GM23248 (cell line): ENCODE measurements around the gene SPTBN4. TPM values are rescaled to one million over a fixed set of nuclear protein-coding genes. Genes with fewer than 3 reads are reported as not detected.

ENCODE experiments used
- DNase-seq: peaks from one replicate; pipeline ENCODE4 v3.0.0-alpha.2; 2015
- H2AFZ ChIP-seq: fragments of 200-600 bp; sonication (generic); 2 replicates; pipeline ENCODE4 v1.6.1; 2016; ENCODE audit warnings: antibody characterized with exemption
- H3F3A ChIP-seq: fragments of 200-600 bp; sonication (generic); 2 replicates; pipeline ENCODE4 v1.6.1; 2016; ENCODE audit warnings: mild to moderate bottlenecking, antibody characterized with exemption, mixed run types; ENCODE audit not compliant: insufficient read depth
- H3K27ac ChIP-seq: fragments of 200-600 bp; sonication (generic); 2 replicates; pipeline ENCODE4 v1.5.1; 2016; ENCODE audit warnings: mild to moderate bottlenecking
- H3K27me3 ChIP-seq: fragments of 200-600 bp; sonication (generic); replicated peaks from 2 replicates; pipeline ENCODE4 v1.6.1; 2016; ENCODE audit warnings: mild to moderate bottlenecking; ENCODE audit not compliant: insufficient read depth
- H3K36me3 ChIP-seq: fragments of 200-600 bp; sonication (generic); 2 replicates; pipeline ENCODE4 v1.6.1; 2016; ENCODE audit warnings: low read depth, mild to moderate bottlenecking
- H3K4me1 ChIP-seq: fragments of 200-600 bp; sonication (generic); 2 replicates; pipeline ENCODE4 v1.6.1; 2016; ENCODE audit warnings: mild to moderate bottlenecking; ENCODE audit not compliant: insufficient read depth
- H3K4me2 ChIP-seq: fragments of 200-600 bp; sonication (generic); one replicate; pipeline ENCODE4 v1.6.1; 2016; ENCODE audit warnings: mild to moderate bottlenecking; ENCODE audit not compliant: unreplicated experiment
- H3K4me3 ChIP-seq: fragments of 200-600 bp; sonication (generic); 2 replicates; pipeline ENCODE4 v1.5.1; 2016; ENCODE audit warnings: mild to moderate bottlenecking
- H3K79me2 ChIP-seq: fragments of 200-600 bp; sonication (generic); 2 replicates; pipeline ENCODE4 v1.6.1; 2016; ENCODE audit warnings: mild to moderate bottlenecking; ENCODE audit not compliant: insufficient read depth
- H3K9ac ChIP-seq: fragments of 200-600 bp; sonication (generic); 2 replicates; pipeline ENCODE4 v1.6.1; 2016; ENCODE audit warnings: mild to moderate bottlenecking
- H3K9me2 ChIP-seq: fragments of 200-600 bp; sonication (generic); 2 replicates; pipeline ENCODE4 v1.6.1; 2016; ENCODE audit warnings: mixed run types, mild to moderate bottlenecking, moderate library complexity; ENCODE audit not compliant: insufficient read depth
- H3K9me3 ChIP-seq: fragments of 200-600 bp; sonication (generic); one replicate; pipeline ENCODE4 v1.6.1; 2017; ENCODE audit warnings: low read depth
- H4K20me1 ChIP-seq: fragments of 200-600 bp; sonication (generic); 2 replicates; pipeline ENCODE4 v1.6.0; 2016; ENCODE audit not compliant: insufficient read depth
- EZH2 ChIP-seq: fragments of 200-600 bp; sonication (generic); IDR thresholded peaks from 2 replicates; pipeline ENCODE4 v1.6.1; 2018; ENCODE audit warnings: antibody characterized with exemption, mild to moderate bottlenecking; ENCODE audit not compliant: insufficient read depth, poor library complexity, severe bottlenecking
- EZH2phosphoT487 ChIP-seq: fragments of 200-600 bp; sonication (generic); IDR thresholded peaks from 2 replicates; pipeline ENCODE4 v1.6.1; 2018; ENCODE audit warnings: antibody characterized with exemption, moderate library complexity, mild to moderate bottlenecking, low read depth; ENCODE audit not compliant: insufficient read depth
- WGBS, 2 experiments: methylation state at CpG; one replicate each; pipeline ENCODE4 v1.1.6; 2015 to 2017; ENCODE audit warnings: low lambda C conversion rate in 2 of 2, low coverage in 1 of 2; ENCODE audit errors: missing lambda C conversion rate in 2 of 2; 5-methylcytosine and 5-hydroxymethylcytosine counted together
- in situ Hi-C: fragments of 300-500 bp; cut with MboI; formaldehyde crosslinking; loops from 2 replicates; pipeline ENCODE4 v1.15.0; 2020
- polyA plus RNA-seq: library from polyadenylated mRNA; unstranded; fragments of >200 nt; fragmentation: Nextera tagmentation; extraction: Ambion mirVana; gene quantifications from 2 replicates; pipeline ENCODE4 v1.2.1, GENCODE V29; 2016
- total RNA-seq: library from RNA; depleted of rRNA; stranded (reverse); fragments of >200 nt; shearing (Covaris generic); gene quantifications from 2 replicates; pipeline ENCODE4 v1.2.3, GENCODE V29; 2014

The SPTBN4 gene
- total and polyA plus RNA-seq, 2 experiments from 2014 or later = 0.69 to 2.1 TPM

DNA sequence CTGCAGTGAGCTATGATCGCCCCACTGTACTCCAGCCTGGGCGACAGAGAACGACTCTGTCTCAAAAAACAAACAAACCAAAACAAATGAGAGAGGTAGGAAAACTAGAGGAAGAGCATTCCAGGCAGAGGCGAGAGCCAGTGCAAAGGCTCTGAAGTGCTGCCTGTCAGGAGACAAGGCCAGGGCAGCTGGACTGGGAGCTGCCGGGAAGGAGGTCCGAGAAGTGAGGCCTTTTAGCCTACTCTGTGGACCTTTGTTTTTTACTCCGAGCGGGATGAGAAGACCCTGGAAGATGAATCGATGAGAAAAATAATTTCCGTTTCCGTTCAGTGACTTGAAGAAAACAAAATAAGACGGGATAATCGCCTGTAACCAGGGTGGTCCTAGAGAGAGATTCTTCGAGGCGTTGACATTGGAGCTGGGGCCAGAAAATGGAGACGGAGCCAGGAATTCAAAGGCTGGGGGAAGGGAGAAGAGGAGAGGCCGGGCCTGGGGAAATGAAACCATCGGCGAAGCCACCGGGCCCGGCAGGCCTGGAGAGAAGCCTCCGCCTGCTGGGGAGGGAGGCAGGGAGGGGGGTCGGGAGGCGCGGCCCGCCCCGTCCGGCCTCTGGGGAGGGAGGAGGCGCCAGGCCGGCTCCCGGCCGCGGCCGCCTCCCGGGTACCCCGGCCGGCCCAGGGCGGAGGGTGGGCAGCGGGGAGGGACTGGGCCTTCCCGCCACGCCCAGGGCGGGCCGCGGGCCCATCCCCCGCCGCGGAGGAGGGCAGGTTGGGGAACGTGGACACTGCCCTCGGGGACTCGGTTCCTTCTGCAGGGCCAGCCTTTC is 33.2 kb upstream of the SPTBN4 start:
- TF ChIP-seq EZH2 (no peak), EZH2phosphoT487 (no peak)
- 0 to 1% methylated on average over 16 to 31 of the region's 50 CpGs for WGBS, 2 experiments

DNA sequence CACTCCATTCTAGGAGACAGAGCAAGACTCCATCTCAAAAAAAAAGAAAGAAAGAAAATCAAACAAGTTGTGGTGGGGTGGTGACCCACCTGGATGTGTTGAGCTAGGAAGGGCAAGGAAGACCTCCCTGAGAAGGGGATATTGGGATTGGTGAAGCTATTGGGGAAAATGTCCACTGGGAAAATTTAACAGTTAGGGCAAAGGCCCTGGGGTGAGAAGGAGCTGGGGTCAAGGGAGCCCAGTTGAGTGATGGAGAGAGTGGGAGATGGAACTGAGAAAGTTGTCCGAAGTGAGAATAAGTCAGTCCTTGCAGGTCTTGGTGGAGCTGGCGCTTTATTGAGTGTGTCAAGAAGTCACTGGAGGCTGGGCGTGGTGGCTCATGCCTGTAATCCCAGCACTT is 28.5 kb upstream of the SPTBN4 start:
- Histone ChIP-seq H3K36me3 (peaks cover 15% of the 10 kb centered on the region; the same call in 1 of the 2 replicates), H3K27me3 (no peaks in the 10 kb centered on the region), H3K9me3 (no peaks in the 10 kb centered on the region), H2AFZ (no peak overlapping the region), H3K4me1 (peaks cover 19% of the 10 kb centered on the region; the same call in 1 of the 2 replicates), H3K9ac (no peak overlapping the region), H3K79me2 (peaks cover 36% of the 10 kb centered on the region), H3K9me2 (no peaks in the 10 kb centered on the region), H3K27ac (no peak overlapping the region), H3F3A (peaks cover 48% of the 10 kb centered on the region), H4K20me1 (no peaks in the 10 kb centered on the region), H3K4me2 (no peak overlapping the region), H3K4me3 (no peak overlapping the region)
- 82 to 87% methylated on average over 3 of the region's 3 CpGs for WGBS, 2 experiments
- in situ Hi-C loops = no loop called here
- no peak for DNase-seq
- no peak for TF ChIP-seq EZH2phosphoT487
- TF ChIP-seq EZH2 = no peak

More for the DNA sequence above, 33.2 kb upstream of the SPTBN4 start:
- peak overlapping the region; percentile 97 for H3K4me2 ChIP-seq
- H3K4me3 ChIP-seq = peak overlapping the region; percentile 73
- H3K27ac ChIP-seq = peak overlapping the region; percentile 97
- H3K9me3 ChIP-seq = no peaks in the 10 kb centered on the region
- no peaks in the 10 kb centered on the region for H3K36me3 ChIP-seq
- H4K20me1 ChIP-seq = no peaks in the 10 kb centered on the region
- peak; percentile 96 for DNase-seq
- H3F3A ChIP-seq = peaks cover 37% of the 10 kb centered on the region
- in situ Hi-C loops = no loop called here
- peak overlapping the region; percentile 86 for H2AFZ ChIP-seq
- H3K79me2 ChIP-seq = peaks cover 12% of the 10 kb centered on the region; the same call in 1 of the 2 replicates
- no peaks in the 10 kb centered on the region for H3K27me3 ChIP-seq
- H3K9me2 ChIP-seq = no peaks in the 10 kb centered on the region
- H3K9ac ChIP-seq = peak overlapping the region; percentile 96
- H3K4me1 ChIP-seq = peaks cover 16% of the 10 kb centered on the region

DNA sequence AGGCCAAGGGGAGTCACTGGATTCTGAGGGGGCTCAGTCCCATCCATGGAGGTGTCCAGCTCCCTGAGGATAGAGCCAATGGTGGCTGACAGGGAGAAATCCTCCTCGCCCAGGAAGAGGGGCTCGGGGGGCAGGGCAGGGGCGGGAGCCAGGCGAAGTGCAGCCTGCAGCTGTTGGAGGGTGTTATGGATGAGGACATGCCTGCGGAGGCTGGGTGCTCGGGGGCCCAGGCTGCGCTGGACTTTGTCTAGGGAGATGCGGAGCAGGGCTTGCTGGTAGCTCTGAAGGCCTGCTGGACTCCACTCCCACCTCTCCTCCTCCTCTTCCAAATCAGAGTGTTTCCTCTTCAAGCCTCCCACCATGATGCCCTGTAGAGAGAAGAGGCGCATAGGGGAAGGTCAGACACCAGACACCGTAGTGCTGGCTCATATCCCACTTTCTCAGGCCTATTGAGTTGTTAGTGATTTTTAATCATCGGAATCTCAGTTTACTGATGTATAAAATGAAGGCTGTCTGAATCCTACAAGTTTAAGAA is 25.0 kb upstream of the SPTBN4 start:
- Histone ChIP-seq H4K20me1 (no peaks in the 10 kb centered on the region), H3K4me1 (peaks cover 18% of the 10 kb centered on the region), H3K9ac (peak overlapping the region; percentile 85), H3F3A (peaks cover 40% of the 10 kb centered on the region), H3K9me2 (no peaks in the 10 kb centered on the region), H3K27ac (peak overlapping the region; percentile 82), H2AFZ (no peak overlapping the region), H3K27me3 (no peaks in the 10 kb centered on the region), H3K4me3 (peak overlapping the region; percentile 99), H3K36me3 (peaks cover 15% of the 10 kb centered on the region; the same call in 1 of the 2 replicates), H3K79me2 (peaks cover 45% of the 10 kb centered on the region), H3K9me3 (no peaks in the 10 kb centered on the region), H3K4me2 (peak overlapping the region; percentile 85)
- TF ChIP-seq EZH2 (no peak), EZH2phosphoT487 (no peak)
- WGBS, 2 experiments = 62 to 63% methylated on average over 8 to 11 of the region's 11 CpGs
- no peak for DNase-seq
- in situ Hi-C loops = no loop called here

DNA sequence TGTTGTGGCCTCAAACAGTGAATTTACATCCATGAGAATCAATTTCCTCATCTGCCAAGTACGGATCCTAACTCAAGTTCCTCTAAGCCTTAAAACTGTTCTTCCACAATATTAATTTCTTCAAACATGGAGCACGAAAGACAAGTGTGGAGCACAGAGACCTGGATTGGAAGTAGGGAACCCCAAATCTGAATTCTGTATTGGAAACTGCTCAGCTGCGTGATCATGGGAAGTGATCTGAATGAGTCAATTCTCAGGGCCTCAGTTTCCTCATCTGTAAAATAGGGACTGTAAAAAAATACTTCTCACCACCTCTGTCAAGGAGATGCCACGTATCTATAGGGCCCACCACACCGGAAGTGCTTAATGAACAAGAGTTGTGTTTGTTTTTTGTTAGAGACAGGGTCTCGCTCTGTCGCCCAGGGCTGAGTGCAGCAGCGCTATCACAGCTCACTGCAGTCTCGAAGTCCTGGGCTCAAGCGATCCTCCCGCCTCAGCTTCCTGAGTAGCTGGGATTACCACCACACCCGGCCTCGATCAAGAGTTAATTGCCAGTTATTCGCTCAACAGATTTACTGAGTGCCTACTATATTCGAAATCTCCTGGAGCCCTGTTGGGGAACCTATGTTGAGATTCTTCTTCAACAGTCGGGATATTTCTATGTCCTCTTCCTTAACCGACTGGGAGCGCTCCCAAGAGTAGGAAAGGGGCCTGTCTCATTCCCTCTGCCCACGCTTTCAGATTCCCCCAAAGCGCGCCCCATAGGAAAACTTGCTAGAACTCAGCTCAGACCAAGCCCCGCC is 24.3 kb upstream of the SPTBN4 start:
- Histone ChIP-seq H3K27ac (peak overlapping the region; percentile 82), H3K4me3 (peak overlapping the region; percentile 99)
- WGBS, 2 experiments = 2 to 5% methylated on average over 22 of the region's 22 CpGs

More for the DNA sequence above, 24.3 kb upstream of the SPTBN4 start:
- peak overlapping the region; percentile 85 for H3K9ac ChIP-seq
- no peaks in the 10 kb centered on the region for H3K9me3 ChIP-seq
- no peaks in the 10 kb centered on the region for H4K20me1 ChIP-seq
- in situ Hi-C loops = no loop called here
- DNase-seq = no peak
- H3K36me3 ChIP-seq = peaks cover 15% of the 10 kb centered on the region; the same call in 1 of the 2 replicates
- H3F3A ChIP-seq = peaks cover 40% of the 10 kb centered on the region
- H3K79me2 ChIP-seq = peaks cover 45% of the 10 kb centered on the region
- peak overlapping the region; percentile 85 for H3K4me2 ChIP-seq
- H3K27me3 ChIP-seq = no peaks in the 10 kb centered on the region
- no peak overlapping the region for H2AFZ ChIP-seq
- H3K9me2 ChIP-seq = no peaks in the 10 kb centered on the region
- TF ChIP-seq EZH2 = no peak
- TF ChIP-seq EZH2phosphoT487 = no peak
- H3K4me1 ChIP-seq = peaks cover 18% of the 10 kb centered on the region
